Prostate gland (tissue), 2 donors: ENCODE measurements around the gene FSD2. TPM values are rescaled to one million over a fixed set of nuclear protein-coding genes. Genes with fewer than 3 reads are reported as not detected.
A peak's percentile ranks its signal among the peaks of the same experiment; 100 is the strongest.

Experiments used
- DNase-seq: peaks from one replicate; pipeline ENCODE4 v3.0.0-alpha.2; 2019; ENCODE audit warnings: low spot score
- H3K27ac ChIP-seq, 2 donors: fragments of 200-600 bp; sonication (generic); 2 replicates each; pipeline ENCODE4 v1.5.1; 2017 to 2019
- H3K27me3 ChIP-seq: fragments of 200-600 bp; sonication (generic); replicated peaks from 2 replicates; pipeline ENCODE4 v1.5.1; 2019; ENCODE audit not compliant: insufficient read depth
- H3K36me3 ChIP-seq, 2 donors: fragments of 200-600 bp; sonication (generic); 1 replicate in 1 of 2; 2 replicates in 1 of 2; pipeline versions ENCODE4 v1.5.1 to v1.8.1; 2017 to 2019
- H3K4me1 ChIP-seq: fragments of 200-600 bp; sonication (generic); replicated peaks from 2 replicates; pipeline ENCODE4 v1.5.1; 2019
- H3K4me3 ChIP-seq, 2 donors: fragments of 200-600 bp; sonication (generic); 2 replicates each; pipeline ENCODE4 v1.5.1; 2017 to 2019
- H3K9me3 ChIP-seq: fragments of 200-600 bp; sonication (generic); 2 replicates; pipeline ENCODE4 v1.5.1; 2017
- CTCF ChIP-seq, 4 experiments: fragments of 200-600 bp in 2 of 4; fragments of 450-650 bp in 2 of 4; sonication (generic) in 2 of 4; IDR thresholded peaks; 1 replicate in 3 of 4; 2 replicates in 1 of 4; pipeline ENCODE4 v1.5.1; 2016 to 2019; ENCODE audit warnings: antibody characterized with exemption in 4 of 4, mild to moderate bottlenecking in 2 of 4, moderate library complexity in 2 of 4
- POLR2A ChIP-seq: fragments of 450-650 bp; IDR thresholded peaks from one replicate; pipeline ENCODE4 v1.6.1; 2016; ENCODE audit warnings: antibody characterized with exemption, mild to moderate bottlenecking
- POLR2AphosphoS5 ChIP-seq: sonication (generic); formaldehyde crosslinking; IDR thresholded peaks from one replicate; pipeline ENCODE4 v1.6.1; 2017; ENCODE audit warnings: antibody characterized with exemption
- WGBS: methylation state at CpG from one replicate; pipeline ENCODE4 v1.1.5; 2018; 5-methylcytosine and 5-hydroxymethylcytosine counted together
- intact Hi-C: fragments of 100-400 bp; cut with DNase I; formaldehyde crosslinking; loops from one replicate; pipeline ENCODE4 v1.14.2; 2022
- total RNA-seq, 2 donors: library from RNA; depleted of rRNA; stranded (reverse); fragments of >200 nt; gene quantifications; one replicate each; pipeline ENCODE4 v1.1.0, GENCODE V29; 2016

Gene FSD2
- total RNA-seq, 2 donors from 2014 or later = 0.05 TPM; not detected in 1

GRCh38 chr15:82847703-82848102, 41.8 kb upstream of the FSD2 start:
- H3K9me3 ChIP-seq = no peaks in the 10 kb centered on the region
- no peak for TF ChIP-seq CTCF (IDR thresholded peaks at IDR 0.05)
- no peak for TF ChIP-seq POLR2A
- TF ChIP-seq POLR2AphosphoS5 = no peak
- 77% methylated on average over 8 of the region's 8 CpGs for WGBS
- H3K4me3 ChIP-seq = no peak overlapping the region
- H3K4me1 ChIP-seq = peaks cover 14% of the 10 kb centered on the region
- H3K36me3 ChIP-seq = no peaks in the 10 kb centered on the region
- H3K27ac ChIP-seq = peak overlapping the region; percentile 79 to 88
- no peak for DNase-seq
- H3K27me3 ChIP-seq = no peaks in the 10 kb centered on the region
- intact Hi-C loops = loop anchor here (2.0 kb wide), 1 partner anchor 153 kb away; no protein-coding TSS in a partner anchor

- Histone ChIP-seq H3K27ac (peak overlapping the region in 1 of 2 donors; percentile 88), H3K9me3 (no peaks in the 10 kb centered on the region), H3K4me3 (no peak overlapping the region), H3K27me3 (no peaks in the 10 kb centered on the region), H3K4me1 (peaks cover 14% of the 10 kb centered on the region), H3K36me3 (no peaks in the 10 kb centered on the region)
- 66% methylated on average over 4 of the region's 4 CpGs for WGBS
- no peak for DNase-seq
- no peak for TF ChIP-seq POLR2AphosphoS5
- TF ChIP-seq POLR2A = no peak
- TF ChIP-seq CTCF (IDR thresholded peaks at IDR 0.05) = no peak
- intact Hi-C loops = no loop called here
These were observed 40.8 kb upstream of the FSD2 start for GRCh38 chr15:82846621-82847020.

DNA sequence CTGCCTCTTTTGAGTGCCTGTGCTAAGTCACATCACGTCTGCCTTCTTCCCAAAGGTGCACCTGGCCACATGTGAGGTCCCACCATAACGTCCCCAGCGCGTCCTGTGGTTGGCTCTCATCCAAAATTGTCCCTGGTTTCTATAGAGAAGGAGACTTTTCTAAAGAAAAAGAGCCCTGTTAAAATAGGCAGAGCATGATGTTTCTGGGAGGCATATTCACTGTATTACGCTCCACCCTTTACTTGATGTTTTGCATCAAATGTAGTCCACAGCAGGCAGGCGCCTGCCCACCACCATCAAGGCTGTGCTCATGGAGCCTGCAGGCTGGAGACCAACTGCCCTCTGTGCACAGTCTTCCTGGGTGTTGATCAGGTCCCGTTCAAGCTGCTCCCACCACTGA, 39.8 kb upstream of the FSD2 start:
- H3K27me3 ChIP-seq = no peaks in the 10 kb centered on the region
- H3K4me3 ChIP-seq = no peak overlapping the region
- H3K36me3 ChIP-seq = no peaks in the 10 kb centered on the region
- peak overlapping the region in 1 of 2 donors; percentile 88 for H3K27ac ChIP-seq
- intact Hi-C loops = no loop called here
- WGBS = 68% methylated on average over 7 of the region's 7 CpGs
- peaks cover 14% of the 10 kb centered on the region for H3K4me1 ChIP-seq
- H3K9me3 ChIP-seq = no peaks in the 10 kb centered on the region
- TF ChIP-seq POLR2A = no peak
- TF ChIP-seq CTCF (IDR thresholded peaks at IDR 0.05) = no peak
- DNase-seq = no peak

- intact Hi-C loops = no loop called here
- TF ChIP-seq POLR2AphosphoS5 (no peak), POLR2A (no peak), CTCF (IDR thresholded peaks at IDR 0.05) (no peak)
- no peak for DNase-seq
- Histone ChIP-seq H3K36me3 (no peaks in the 10 kb centered on the region), H3K4me1 (peaks cover 5% of the 10 kb centered on the region), H3K27me3 (no peaks in the 10 kb centered on the region), H3K4me3 (no peak overlapping the region), H3K27ac (no peak overlapping the region), H3K9me3 (no peaks in the 10 kb centered on the region)
- 91% methylated on average over 3 of the region's 3 CpGs for WGBS
These were observed 37.7 kb upstream of the FSD2 start for GRCh38 chr15:82843566-82843965.

- Histone ChIP-seq H3K4me1 (no peaks in the 10 kb centered on the region), H3K4me3 (no peak overlapping the region), H3K36me3 (peaks cover 0 to 16% of the 10 kb centered on the region in 2 donors), H3K27ac (no peak overlapping the region), H3K9me3 (no peaks in the 10 kb centered on the region), H3K27me3 (no peaks in the 10 kb centered on the region)
- TF ChIP-seq POLR2A (no peak), CTCF (IDR thresholded peaks at IDR 0.05) (no peak), POLR2AphosphoS5 (no peak)
- 96% methylated on average over 4 of the region's 4 CpGs for WGBS
- intact Hi-C loops = no loop called here
- no peak for DNase-seq
These were observed 34.3 kb upstream of the FSD2 start for GRCh38 chr15:82840166-82840565.
